ENCODE data around the gene SYNDIG1L. TPM values are rescaled to one million over a fixed set of nuclear protein-coding genes. Genes with fewer than 3 reads are reported as not detected.

The SYNDIG1L gene
- total RNA-seq, 4 donors from 2014 or later, result 0.14 to 0.30 TPM; not detected in 2

DNA sequence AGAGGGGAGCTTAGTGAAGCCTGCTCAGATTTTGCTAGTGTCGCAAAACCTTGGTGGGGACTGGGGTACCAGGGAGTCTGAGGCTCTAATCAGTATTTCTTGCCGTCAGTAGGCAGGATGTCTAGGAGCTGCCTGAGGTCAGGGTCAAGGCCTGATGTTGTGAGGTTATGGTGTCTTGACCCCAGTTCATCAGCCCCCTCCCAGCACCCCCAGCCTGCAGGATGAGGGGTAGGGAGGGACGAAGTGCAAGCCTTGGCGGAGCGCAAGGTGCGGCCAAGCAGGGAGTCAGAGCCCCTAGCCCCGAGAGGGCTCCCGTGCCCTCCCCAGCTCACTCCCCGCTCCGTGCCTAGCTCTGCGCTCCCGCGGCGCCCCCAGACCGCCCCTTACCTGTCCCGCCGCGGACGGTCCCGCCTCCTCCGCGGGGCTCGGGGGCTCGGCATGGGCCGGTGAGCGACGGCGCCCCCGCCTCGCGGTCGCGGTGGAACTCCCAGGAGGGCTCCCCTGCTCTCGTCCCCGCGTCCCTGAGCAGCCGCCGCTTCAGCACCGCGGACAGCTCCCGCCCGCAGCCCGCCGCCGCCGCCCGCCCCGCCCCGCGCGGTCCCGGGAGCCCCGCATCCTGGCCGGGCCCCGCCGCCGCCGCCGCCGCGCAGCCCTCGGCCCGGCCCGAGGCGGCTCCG lies 347 bp downstream of the SYNDIG1L start:
- H3K27me3 ChIP-seq, result no peaks in the 10 kb centered on the region
- DNase-seq, result peak in 1 of 2 donors; percentile 37
- no peaks in the 10 kb centered on the region for H3K9me3 ChIP-seq
- no peak overlapping the region for H3K27ac ChIP-seq
- TF ChIP-seq, protein P1, sequence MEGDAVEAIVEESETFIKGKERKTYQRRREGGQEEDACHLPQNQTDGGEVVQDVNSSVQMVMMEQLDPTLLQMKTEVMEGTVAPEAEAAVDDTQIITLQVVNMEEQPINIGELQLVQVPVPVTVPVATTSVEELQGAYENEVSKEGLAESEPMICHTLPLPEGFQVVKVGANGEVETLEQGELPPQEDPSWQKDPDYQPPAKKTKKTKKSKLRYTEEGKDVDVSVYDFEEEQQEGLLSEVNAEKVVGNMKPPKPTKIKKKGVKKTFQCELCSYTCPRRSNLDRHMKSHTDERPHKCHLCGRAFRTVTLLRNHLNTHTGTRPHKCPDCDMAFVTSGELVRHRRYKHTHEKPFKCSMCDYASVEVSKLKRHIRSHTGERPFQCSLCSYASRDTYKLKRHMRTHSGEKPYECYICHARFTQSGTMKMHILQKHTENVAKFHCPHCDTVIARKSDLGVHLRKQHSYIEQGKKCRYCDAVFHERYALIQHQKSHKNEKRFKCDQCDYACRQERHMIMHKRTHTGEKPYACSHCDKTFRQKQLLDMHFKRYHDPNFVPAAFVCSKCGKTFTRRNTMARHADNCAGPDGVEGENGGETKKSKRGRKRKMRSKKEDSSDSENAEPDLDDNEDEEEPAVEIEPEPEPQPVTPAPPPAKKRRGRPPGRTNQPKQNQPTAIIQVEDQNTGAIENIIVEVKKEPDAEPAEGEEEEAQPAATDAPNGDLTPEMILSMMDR (IDR thresholded peaks at IDR 0.05), result no peak
- TF ChIP-seq POLR2A (IDR thresholded peaks at IDR 0.05), result no peak
- H3K36me3 ChIP-seq, result no peaks in the 10 kb centered on the region
- no peaks in the 10 kb centered on the region for H3K4me1 ChIP-seq
- H3K4me3 ChIP-seq, result no peak overlapping the region
- intact Hi-C loops (cut with DNase I; ENCODE audit: low total_unique reads), result no loop called here

DNA sequence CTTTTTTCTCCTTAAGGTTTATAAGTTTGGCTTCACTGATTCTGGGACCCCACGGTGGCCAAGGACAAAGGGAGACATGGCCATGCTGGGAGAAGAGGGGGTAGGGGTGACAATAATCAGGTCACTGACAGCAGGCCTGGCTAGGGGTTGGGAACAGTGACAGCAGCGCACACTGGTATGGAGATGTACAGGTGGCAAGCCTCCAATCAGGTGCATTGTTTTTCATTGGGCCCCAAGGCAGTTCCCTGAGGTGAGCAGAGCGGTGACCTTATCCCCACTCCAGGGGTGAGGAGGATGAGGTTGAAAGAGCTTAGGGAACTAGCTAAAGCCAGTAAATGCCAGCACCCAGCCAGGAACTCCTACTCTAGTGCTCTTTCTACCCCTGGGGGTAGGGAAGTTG lies 1.4 kb downstream of the SYNDIG1L start:
- Histone ChIP-seq H3K4me1 (no peaks in the 10 kb centered on the region), H3K4me3 (no peak overlapping the region), H3K27ac (no peak overlapping the region), H3K36me3 (no peaks in the 10 kb centered on the region), H3K9me3 (no peaks in the 10 kb centered on the region), H3K27me3 (no peaks in the 10 kb centered on the region)
- TF ChIP-seq, protein P1 (IDR thresholded peaks at IDR 0.05), result no peak
- no peak for TF ChIP-seq POLR2A (IDR thresholded peaks at IDR 0.05)
- DNase-seq, result no peak
- intact Hi-C loops (cut with DNase I; ENCODE audit: low total_unique reads), result no loop called here

DNA sequence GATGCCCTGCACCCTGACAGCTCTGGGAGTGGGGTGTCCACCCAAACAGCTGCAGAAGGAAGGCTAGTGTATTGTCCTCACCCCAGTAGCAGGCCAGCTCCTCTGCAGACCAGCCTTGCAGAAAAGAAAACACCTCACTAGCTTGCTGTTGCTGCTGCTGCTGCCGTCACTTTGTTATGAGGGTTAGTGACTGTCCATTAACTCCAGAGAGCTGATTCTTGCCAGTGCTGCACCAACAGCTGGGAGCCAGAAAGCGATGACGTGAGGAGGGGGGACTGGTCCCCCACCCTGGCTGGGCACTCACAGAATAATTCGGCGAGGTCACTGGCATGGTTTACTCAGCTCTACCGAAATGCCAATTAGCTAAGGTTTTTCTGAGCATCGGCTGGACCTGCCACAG lies 2.8 kb downstream of the SYNDIG1L start:
- no peaks in the 10 kb centered on the region for H3K36me3 ChIP-seq
- no peak overlapping the region for H3K27ac ChIP-seq
- no peak for DNase-seq
- no peaks in the 10 kb centered on the region for H3K4me1 ChIP-seq
- H3K4me3 ChIP-seq, result no peak overlapping the region
- H3K9me3 ChIP-seq, result no peaks in the 10 kb centered on the region
- TF ChIP-seq POLR2A (IDR thresholded peaks at IDR 0.05), result no peak
- TF ChIP-seq, protein P1 (IDR thresholded peaks at IDR 0.05), result no peak
- intact Hi-C loops (cut with DNase I; ENCODE audit: low total_unique reads), result no loop called here
- no peaks in the 10 kb centered on the region for H3K27me3 ChIP-seq

DNA sequence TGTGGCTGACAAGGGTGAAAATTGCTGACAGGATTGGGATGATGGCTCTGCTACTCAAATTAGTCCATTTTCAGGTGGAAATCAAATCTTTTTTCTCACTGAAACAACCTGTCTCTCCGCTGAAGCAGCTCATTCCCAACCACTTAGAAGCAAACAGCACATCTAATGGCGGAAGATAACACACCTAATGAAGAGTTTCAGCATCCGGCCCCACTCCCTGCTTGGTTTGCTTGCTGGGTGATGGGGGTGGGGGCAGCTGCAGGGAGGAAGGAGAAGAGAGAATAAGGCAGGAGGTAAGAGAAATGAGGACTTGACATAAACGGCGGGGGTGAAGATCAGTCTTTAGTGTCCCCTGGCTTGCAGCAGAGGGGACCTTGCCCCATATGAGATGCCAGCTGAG lies 4.0 kb downstream of the SYNDIG1L start:
- no peaks in the 10 kb centered on the region for H3K36me3 ChIP-seq
- intact Hi-C loops (cut with DNase I; ENCODE audit: low total_unique reads), result no loop called here
- no peak for TF ChIP-seq POLR2A (IDR thresholded peaks at IDR 0.05)
- TF ChIP-seq, protein P1 (IDR thresholded peaks at IDR 0.05), result no peak
- H3K9me3 ChIP-seq, result no peaks in the 10 kb centered on the region
- no peaks in the 10 kb centered on the region for H3K27me3 ChIP-seq
- H3K4me1 ChIP-seq, result no peaks in the 10 kb centered on the region
- no peak for DNase-seq
- H3K27ac ChIP-seq, result no peak overlapping the region
- no peak overlapping the region for H3K4me3 ChIP-seq

DNA sequence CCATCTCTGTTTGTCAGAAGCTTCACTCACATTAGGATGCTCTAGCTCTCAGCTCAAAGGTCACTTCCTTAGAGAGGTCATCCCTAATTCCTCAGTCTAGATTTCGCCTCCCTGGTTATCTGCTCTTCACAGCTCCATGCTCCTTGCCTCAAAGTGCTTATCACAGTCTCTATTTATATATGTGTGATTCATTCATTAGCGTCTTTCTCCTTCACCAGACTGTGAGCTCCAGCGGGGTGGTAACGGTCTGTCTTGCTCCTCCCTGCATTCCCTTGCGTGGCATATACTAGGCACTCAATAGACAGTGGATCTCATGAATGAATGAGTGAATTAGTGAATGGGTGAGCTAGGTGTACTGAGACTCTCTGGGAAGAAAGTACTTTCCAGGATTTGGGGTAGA lies 6.9 kb downstream of the SYNDIG1L start:
- Histone ChIP-seq H3K27ac (no peak overlapping the region), H3K4me3 (no peak overlapping the region), H3K27me3 (no peaks in the 10 kb centered on the region), H3K9me3 (no peaks in the 10 kb centered on the region), H3K36me3 (no peaks in the 10 kb centered on the region), H3K4me1 (no peaks in the 10 kb centered on the region)
- intact Hi-C loops (cut with DNase I; ENCODE audit: low total_unique reads), result no loop called here
- TF ChIP-seq, protein P1 (IDR thresholded peaks at IDR 0.05), result no peak
- no peak for TF ChIP-seq POLR2A (IDR thresholded peaks at IDR 0.05)
- DNase-seq, result no peak
